ENCODE data around the gene WNK3. TPM values are rescaled to one million over a fixed set of nuclear protein-coding genes. Genes with fewer than 3 reads are reported as not detected.

Gene WNK3
- total and polyA plus RNA-seq, 2 donors (not counting 3 experiments of a cell fraction or from before 2014, with no cell fraction given): 0.30 to 2.7 TPM

DNA sequence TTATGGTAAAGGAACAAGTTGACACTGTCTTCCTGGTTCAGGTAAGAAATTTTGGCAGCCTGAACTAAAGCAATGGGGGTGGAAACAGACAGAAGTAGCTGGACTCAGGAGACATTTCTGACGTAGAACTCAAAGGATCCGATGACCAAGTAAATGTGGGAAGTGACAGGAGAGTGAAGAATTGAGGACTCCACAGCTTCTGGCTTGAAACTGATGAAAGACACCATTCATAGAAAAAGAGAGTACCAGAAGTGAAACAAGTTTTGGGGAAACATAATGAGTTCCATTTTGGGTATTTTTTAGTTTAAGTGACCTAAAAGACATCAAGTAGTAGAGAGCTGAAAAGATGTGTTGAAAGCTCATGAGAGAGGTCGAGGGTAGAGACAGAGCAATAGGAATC lies 180.5 kb downstream of the WNK3 start:
- no peaks in the 10 kb centered on the region for H3K9me3 ChIP-seq (replicated peaks; ENCODE audit: control insufficient read depth, insufficient read depth, low read length)
- no peak for TF ChIP-seq GATA2 (IDR thresholded peaks at IDR 0.05; ENCODE audit: insufficient read depth, insufficient read length, low read depth, low read length)
- no peak for TF ChIP-seq POLR2A (IDR thresholded peaks at IDR 0.05; ENCODE audit: low read depth, low read length)
- TF ChIP-seq MYC (IDR thresholded peaks at IDR 0.05; ENCODE audit: low read depth, low read length): no peak
- TF ChIP-seq, protein P1, sequence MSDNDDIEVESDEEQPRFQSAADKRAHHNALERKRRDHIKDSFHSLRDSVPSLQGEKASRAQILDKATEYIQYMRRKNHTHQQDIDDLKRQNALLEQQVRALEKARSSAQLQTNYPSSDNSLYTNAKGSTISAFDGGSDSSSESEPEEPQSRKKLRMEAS (IDR thresholded peaks at IDR 0.05; ENCODE audit: insufficient read depth, insufficient read length): no peak
- no peak for TF ChIP-seq POLR2AphosphoS5 (IDR thresholded peaks at IDR 0.05; ENCODE audit: insufficient read depth, low read depth, low read length)
- TF ChIP-seq JUN (IDR thresholded peaks at IDR 0.05; ENCODE audit: borderline replicate concordance, insufficient read depth, insufficient read length, low read depth): no peak
- TF ChIP-seq FOS (IDR thresholded peaks at IDR 0.05; ENCODE audit: borderline replicate concordance, insufficient read depth, low read length): no peak
- TF ChIP-seq, protein P2, sequence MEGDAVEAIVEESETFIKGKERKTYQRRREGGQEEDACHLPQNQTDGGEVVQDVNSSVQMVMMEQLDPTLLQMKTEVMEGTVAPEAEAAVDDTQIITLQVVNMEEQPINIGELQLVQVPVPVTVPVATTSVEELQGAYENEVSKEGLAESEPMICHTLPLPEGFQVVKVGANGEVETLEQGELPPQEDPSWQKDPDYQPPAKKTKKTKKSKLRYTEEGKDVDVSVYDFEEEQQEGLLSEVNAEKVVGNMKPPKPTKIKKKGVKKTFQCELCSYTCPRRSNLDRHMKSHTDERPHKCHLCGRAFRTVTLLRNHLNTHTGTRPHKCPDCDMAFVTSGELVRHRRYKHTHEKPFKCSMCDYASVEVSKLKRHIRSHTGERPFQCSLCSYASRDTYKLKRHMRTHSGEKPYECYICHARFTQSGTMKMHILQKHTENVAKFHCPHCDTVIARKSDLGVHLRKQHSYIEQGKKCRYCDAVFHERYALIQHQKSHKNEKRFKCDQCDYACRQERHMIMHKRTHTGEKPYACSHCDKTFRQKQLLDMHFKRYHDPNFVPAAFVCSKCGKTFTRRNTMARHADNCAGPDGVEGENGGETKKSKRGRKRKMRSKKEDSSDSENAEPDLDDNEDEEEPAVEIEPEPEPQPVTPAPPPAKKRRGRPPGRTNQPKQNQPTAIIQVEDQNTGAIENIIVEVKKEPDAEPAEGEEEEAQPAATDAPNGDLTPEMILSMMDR (IDR thresholded peaks at IDR 0.05; ENCODE audit: extremely low read depth in 1 of 2, insufficient read depth in 1 of 2, low read depth in 1 of 2, low read length in 2 of 2): no peak
- no peak for TF ChIP-seq EZH2 (IDR thresholded peaks at IDR 0.05; ENCODE audit: borderline replicate concordance, low read depth, low read length, severe bottlenecking)
- DNase-seq (ENCODE audit: low read depth, low spot score) (no peak), FAIRE-seq (no peak)
- no peak overlapping the region for H2AFZ ChIP-seq (ENCODE audit: low read depth, low read length)
- ChIA-PET CTCF (interaction anchor here (0.5 to 2.5 kb wide), 4 partner anchors 9 to 159 kb away, joined by 3 to 7 read pairs (median 4); partner anchors contain the start of gene PHF8), POLR2A (no interaction called here)
- intact Hi-C loops (cut with micrococcal nuclease) (no loop called here), dilution Hi-C loops (cut with MboI; ENCODE audit: extremely low pct_ligation_motif_present, low sequenced_read_pairs) (no loop called here)
- H3K9ac ChIP-seq (replicated peaks; ENCODE audit: extremely low read depth, insufficient read depth, low read length): peak overlapping the region; percentile 37
- no peaks in the 10 kb centered on the region for H3K9me1 ChIP-seq (replicated peaks; ENCODE audit: control insufficient read depth, extremely low read depth, insufficient read depth, low read length)
- peak overlapping the region; percentile 64 for H3K27ac ChIP-seq (ENCODE audit: insufficient read depth, low read depth, low read length)
- H3K4me2 ChIP-seq (ENCODE audit: insufficient read depth, low read length): peak overlapping the region; percentile 85
- no peaks in the 10 kb centered on the region for H4K20me1 ChIP-seq (replicated peaks; ENCODE audit: control insufficient read depth, extremely low read depth, insufficient read depth, low read length)
- no TSS peak for BruUV-seq (replicated peaks)
- no peaks in the 10 kb centered on the region for H3K36me3 ChIP-seq (ENCODE audit: control insufficient read depth in 2 of 2, extremely low read depth in 1 of 2, insufficient read depth in 2 of 2, low read length in 2 of 2)
- peaks cover 74% of the 10 kb centered on the region for H3K79me2 ChIP-seq (ENCODE audit: control insufficient read depth, insufficient read depth, low read length)
- H3K4me1 ChIP-seq (ENCODE audit: control insufficient read depth, extremely low read depth, insufficient read depth, low read length): peaks cover 44% of the 10 kb centered on the region
- H3K4me3 ChIP-seq (replicated peaks in 1 of 3; ENCODE audit: insufficient read depth in 1 of 3, low read depth in 1 of 3, low read length in 3 of 3): no peak overlapping the region
- no peaks in the 10 kb centered on the region for H3K27me3 ChIP-seq (ENCODE audit: control insufficient read depth in 2 of 2, insufficient read depth in 2 of 2, low read length in 2 of 2)
